GM23248 (cell line): ENCODE measurements around the gene GJA9. TPM values are rescaled to one million over a fixed set of nuclear protein-coding genes. Genes with fewer than 3 reads are reported as not detected.

Experiments
- DNase-seq: peaks from one replicate; pipeline ENCODE4 v3.0.0-alpha.2; 2015
- H2AFZ ChIP-seq: fragments of 200-600 bp; sonication (generic); 2 replicates; pipeline ENCODE4 v1.6.1; 2016; ENCODE audit warnings: antibody characterized with exemption
- H3F3A ChIP-seq: fragments of 200-600 bp; sonication (generic); 2 replicates; pipeline ENCODE4 v1.6.1; 2016; ENCODE audit warnings: mild to moderate bottlenecking, antibody characterized with exemption, mixed run types; ENCODE audit not compliant: insufficient read depth
- H3K27ac ChIP-seq: fragments of 200-600 bp; sonication (generic); 2 replicates; pipeline ENCODE4 v1.5.1; 2016; ENCODE audit warnings: mild to moderate bottlenecking
- H3K27me3 ChIP-seq: fragments of 200-600 bp; sonication (generic); replicated peaks from 2 replicates; pipeline ENCODE4 v1.6.1; 2016; ENCODE audit warnings: mild to moderate bottlenecking; ENCODE audit not compliant: insufficient read depth
- H3K36me3 ChIP-seq: fragments of 200-600 bp; sonication (generic); 2 replicates; pipeline ENCODE4 v1.6.1; 2016; ENCODE audit warnings: low read depth, mild to moderate bottlenecking
- H3K4me1 ChIP-seq: fragments of 200-600 bp; sonication (generic); 2 replicates; pipeline ENCODE4 v1.6.1; 2016; ENCODE audit warnings: mild to moderate bottlenecking; ENCODE audit not compliant: insufficient read depth
- H3K4me2 ChIP-seq: fragments of 200-600 bp; sonication (generic); one replicate; pipeline ENCODE4 v1.6.1; 2016; ENCODE audit warnings: mild to moderate bottlenecking; ENCODE audit not compliant: unreplicated experiment
- H3K4me3 ChIP-seq: fragments of 200-600 bp; sonication (generic); 2 replicates; pipeline ENCODE4 v1.5.1; 2016; ENCODE audit warnings: mild to moderate bottlenecking
- H3K79me2 ChIP-seq: fragments of 200-600 bp; sonication (generic); 2 replicates; pipeline ENCODE4 v1.6.1; 2016; ENCODE audit warnings: mild to moderate bottlenecking; ENCODE audit not compliant: insufficient read depth
- H3K9ac ChIP-seq: fragments of 200-600 bp; sonication (generic); 2 replicates; pipeline ENCODE4 v1.6.1; 2016; ENCODE audit warnings: mild to moderate bottlenecking
- H3K9me2 ChIP-seq: fragments of 200-600 bp; sonication (generic); 2 replicates; pipeline ENCODE4 v1.6.1; 2016; ENCODE audit warnings: mixed run types, mild to moderate bottlenecking, moderate library complexity; ENCODE audit not compliant: insufficient read depth
- H3K9me3 ChIP-seq: fragments of 200-600 bp; sonication (generic); one replicate; pipeline ENCODE4 v1.6.1; 2017; ENCODE audit warnings: low read depth
- H4K20me1 ChIP-seq: fragments of 200-600 bp; sonication (generic); 2 replicates; pipeline ENCODE4 v1.6.0; 2016; ENCODE audit not compliant: insufficient read depth
- EZH2 ChIP-seq: fragments of 200-600 bp; sonication (generic); IDR thresholded peaks from 2 replicates; pipeline ENCODE4 v1.6.1; 2018; ENCODE audit warnings: antibody characterized with exemption, mild to moderate bottlenecking; ENCODE audit not compliant: insufficient read depth, poor library complexity, severe bottlenecking
- EZH2phosphoT487 ChIP-seq: fragments of 200-600 bp; sonication (generic); IDR thresholded peaks from 2 replicates; pipeline ENCODE4 v1.6.1; 2018; ENCODE audit warnings: antibody characterized with exemption, moderate library complexity, mild to moderate bottlenecking, low read depth; ENCODE audit not compliant: insufficient read depth
- WGBS, 2 experiments: methylation state at CpG; one replicate each; pipeline ENCODE4 v1.1.6; 2015 to 2017; ENCODE audit warnings: low lambda C conversion rate in 2 of 2, low coverage in 1 of 2; ENCODE audit errors: missing lambda C conversion rate in 2 of 2; 5-methylcytosine and 5-hydroxymethylcytosine counted together
- in situ Hi-C: fragments of 300-500 bp; cut with MboI; formaldehyde crosslinking; loops from 2 replicates; pipeline ENCODE4 v1.15.0; 2020
- polyA plus RNA-seq: library from polyadenylated mRNA; unstranded; fragments of >200 nt; fragmentation: Nextera tagmentation; extraction: Ambion mirVana; gene quantifications from 2 replicates; pipeline ENCODE4 v1.2.1, GENCODE V29; 2016
- small RNA-seq: library from RNA; depleted of rRNA; stranded (forward); fragments of <200 nt; gene quantifications from one replicate; pipeline ENCODE3, GENCODE V24; 2014; ENCODE audit warnings: low read depth, low replicate concordance
- total RNA-seq: library from RNA; depleted of rRNA; stranded (reverse); fragments of >200 nt; shearing (Covaris generic); gene quantifications from 2 replicates; pipeline ENCODE4 v1.2.3, GENCODE V29; 2014; rRNA removed

The GJA9 gene
- total and polyA plus RNA-seq, 2 experiments from 2014 or later: 0.11 TPM; not detected in 1

- no peaks in the 10 kb centered on the region for H3K9me3 ChIP-seq
- H3K4me2 ChIP-seq: no peak overlapping the region
- no peak overlapping the region for H2AFZ ChIP-seq
- no peaks in the 10 kb centered on the region for H3K36me3 ChIP-seq
- H3K27me3 ChIP-seq: peaks cover 50% of the 10 kb centered on the region
- H4K20me1 ChIP-seq: no peaks in the 10 kb centered on the region
- no peaks in the 10 kb centered on the region for H3K4me1 ChIP-seq
- H3K79me2 ChIP-seq: no peaks in the 10 kb centered on the region
- H3K27ac ChIP-seq: no peak overlapping the region
- H3K9ac ChIP-seq: no peak overlapping the region
- H3K9me2 ChIP-seq: no peaks in the 10 kb centered on the region
- 56 to 58% methylated on average over 3 of the region's 3 CpGs for WGBS, 2 experiments
- in situ Hi-C loops: loop anchor here (10.0 kb wide), 1 partner anchor 801 kb away; no protein-coding TSS in a partner anchor
- TF ChIP-seq EZH2phosphoT487 (no peak), EZH2 (no peak)
- no peaks in the 10 kb centered on the region for H3F3A ChIP-seq
- H3K4me3 ChIP-seq: no peak overlapping the region
- DNase-seq: no peak
Observed at GRCh38 chr1:38826262-38826661, 55.1 kb downstream of the GJA9 start.

Small RNA genes lying within 50 kb of the gene (small RNA-seq; reads per million reads assigned to genes)
- gene GJA9-MYCBP: not detected
- gene RNU6-605P: not detected

Other genes with a start within 250 kb of the GJA9 start
- gene RRAGC, start 21.8 kb downstream of the GJA9 start, total RNA-seq: 17.9 and 23.5 TPM in 2 replicates
- 19.1 and 21.3 TPM in 2 replicates for gene RRAGC, start 21.8 kb downstream of the GJA9 start, polyA plus RNA-seq
- 15.4 and 17.7 TPM in 2 replicates for gene MYCBP, start 8.2 kb downstream of the GJA9 start, total RNA-seq
- gene MYCBP, start 8.2 kb downstream of the GJA9 start, polyA plus RNA-seq: 58.1 and 59.8 TPM in 2 replicates
- gene RHBDL2, start 60.2 kb upstream of the GJA9 start, total RNA-seq: 0.22 TPM in 1 of 2 replicates, not detected in the other
- 1.4 and 1.5 TPM in 2 replicates for gene RHBDL2, start 60.2 kb upstream of the GJA9 start, polyA plus RNA-seq
- 56.1 and 69.7 TPM in 2 replicates for gene AKIRIN1, start 109.7 kb upstream of the GJA9 start, total RNA-seq
- gene AKIRIN1, start 109.7 kb upstream of the GJA9 start, polyA plus RNA-seq: 65.5 and 68.5 TPM in 2 replicates
- gene NDUFS5, start 144.8 kb upstream of the GJA9 start, total RNA-seq: 257 and 319 TPM in 2 replicates
- gene NDUFS5, start 144.8 kb upstream of the GJA9 start, polyA plus RNA-seq: 602 and 606 TPM in 2 replicates